Measurements from ENCODE around the gene GLO1.

Gene GLO1

DNA sequence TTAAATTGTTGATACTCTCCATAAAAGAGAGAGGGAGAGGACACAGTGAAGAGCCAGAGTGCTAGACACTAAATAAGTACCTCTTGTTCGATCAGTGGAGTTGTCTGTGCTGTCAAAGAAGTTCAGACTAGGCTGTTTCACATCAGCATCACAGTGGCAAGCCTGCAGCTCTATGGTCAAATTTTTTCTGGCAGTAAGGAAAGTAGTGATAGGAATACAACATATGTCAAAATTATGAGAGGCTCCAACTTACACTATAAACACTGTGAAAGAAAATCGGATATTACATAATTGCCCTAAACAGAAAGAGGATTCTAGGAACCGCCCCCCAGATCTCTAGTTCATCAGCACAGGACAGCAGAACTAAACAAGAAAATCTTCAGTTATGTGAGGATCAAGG is 35.3 kb upstream of the GLO1 start:
- H3K23ac ChIP-seq (ENCODE audit: low read depth, low read length, poor library complexity) = no peak overlapping the region
- H3K79me1 ChIP-seq (ENCODE audit: low read depth, low read length) = no peaks in the 10 kb centered on the region
- no peak overlapping the region for H3K4me2 ChIP-seq (ENCODE audit: insufficient read depth, low read length, poor library complexity, severe bottlenecking)
- H3K9me3 ChIP-seq (replicated peaks in 1 of 2; ENCODE audit: control insufficient read depth in 2 of 2, insufficient read depth in 1 of 2, low read depth in 1 of 2, low read length in 2 of 2) = peaks cover 0 to 3% of the 10 kb centered on the region in 2 donors
- H3K4me3 ChIP-seq (ENCODE audit: low read length in 2 of 2) = no peak overlapping the region
- no peak overlapping the region for H2AK5ac ChIP-seq (ENCODE audit: low read depth, low read length)
- H3K4me1 ChIP-seq (ENCODE audit: control insufficient read depth in 2 of 2, insufficient read depth in 1 of 2, low read depth in 1 of 2, low read length in 2 of 2) = no peaks in the 10 kb centered on the region
- H3K14ac ChIP-seq (ENCODE audit: low read length) = no peak overlapping the region
- no peak overlapping the region for H3K27ac ChIP-seq (replicated peaks; ENCODE audit: low read length)
- H2BK120ac ChIP-seq (ENCODE audit: low read depth, low read length) = no peak overlapping the region
- no peak for DNase-seq (ENCODE audit: low spot score)
- no peak overlapping the region for H2BK15ac ChIP-seq (ENCODE audit: low read length)
- H2BK12ac ChIP-seq (ENCODE audit: low read length) = no peak overlapping the region
- no CpG with 5 or more reads among the region's 3 CpGs for WGBS, 2 donors (ENCODE audit: extremely low coverage in 2 of 2, insufficient read length in 2 of 2, insufficient replicate concordance in 1 of 2)
- H3K9ac ChIP-seq (ENCODE audit: low read depth, low read length, poor library complexity) = no peak overlapping the region
- H4K8ac ChIP-seq (ENCODE audit: low read depth, low read length) = no peak overlapping the region
- no peaks in the 10 kb centered on the region for H3K27me3 ChIP-seq (ENCODE audit: control insufficient read depth in 3 of 3, insufficient read depth in 3 of 3, low read depth in 1 of 3, low read length in 3 of 3)
- no peak overlapping the region for H3K4ac ChIP-seq (ENCODE audit: low read length)
- H2AFZ ChIP-seq (ENCODE audit: low read length) = no peak overlapping the region
- H2BK5ac ChIP-seq (ENCODE audit: low read length) = no peak overlapping the region
- H3K36me3 ChIP-seq (replicated peaks in 1 of 2; ENCODE audit: control insufficient read depth in 2 of 2, insufficient read depth in 2 of 2, low read length in 2 of 2) = no peaks in the 10 kb centered on the region
- no peak overlapping the region for H4K91ac ChIP-seq (ENCODE audit: low read depth, low read length, poor library complexity)
- no peak overlapping the region for H3K18ac ChIP-seq (ENCODE audit: low read length)

DNA sequence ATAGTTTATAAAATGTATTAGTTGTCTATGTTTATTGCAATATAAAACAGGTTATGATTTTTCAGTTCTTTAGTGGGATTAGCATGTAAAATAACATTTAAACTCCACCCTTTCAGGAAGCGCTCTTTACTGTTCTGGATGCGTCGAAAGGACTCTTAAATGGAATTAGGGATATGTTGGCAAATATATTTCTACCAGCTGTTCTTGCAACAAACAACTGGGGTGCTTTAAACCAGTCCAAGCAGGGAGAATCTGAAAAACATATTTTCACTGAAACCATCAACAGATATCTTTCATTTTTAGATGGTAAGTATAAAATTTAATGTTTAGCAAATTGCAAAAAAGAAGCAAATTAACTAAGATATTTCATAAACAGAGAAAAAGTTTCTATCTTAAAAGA is 34.0 kb upstream of the GLO1 start:
- Histone ChIP-seq H2AK5ac (ENCODE audit: low read depth, low read length) (no peak overlapping the region), H3K36me3 (replicated peaks in 1 of 2; ENCODE audit: control insufficient read depth in 2 of 2, insufficient read depth in 2 of 2, low read length in 2 of 2) (no peaks in the 10 kb centered on the region), H3K4me2 (ENCODE audit: insufficient read depth, low read length, poor library complexity, severe bottlenecking) (no peak overlapping the region), H2BK5ac (ENCODE audit: low read length) (no peak overlapping the region), H4K8ac (ENCODE audit: low read depth, low read length) (no peak overlapping the region), H3K9ac (ENCODE audit: low read depth, low read length, poor library complexity) (no peak overlapping the region), H3K23ac (ENCODE audit: low read depth, low read length, poor library complexity) (no peak overlapping the region), H2BK15ac (ENCODE audit: low read length) (no peak overlapping the region), H3K79me1 (ENCODE audit: low read depth, low read length) (no peaks in the 10 kb centered on the region), H3K4me1 (ENCODE audit: control insufficient read depth in 2 of 2, insufficient read depth in 1 of 2, low read depth in 1 of 2, low read length in 2 of 2) (peaks cover 1 to 2% of the 10 kb centered on the region in 2 donors), H2BK120ac (ENCODE audit: low read depth, low read length) (no peak overlapping the region), H2AFZ (ENCODE audit: low read length) (no peak overlapping the region), H3K18ac (ENCODE audit: low read length) (no peak overlapping the region), H3K9me3 (replicated peaks in 1 of 2; ENCODE audit: control insufficient read depth in 2 of 2, insufficient read depth in 1 of 2, low read depth in 1 of 2, low read length in 2 of 2) (peaks cover 0 to 3% of the 10 kb centered on the region in 2 donors), H2BK12ac (ENCODE audit: low read length) (no peak overlapping the region), H3K4ac (ENCODE audit: low read length) (no peak overlapping the region), H3K27me3 (ENCODE audit: control insufficient read depth in 3 of 3, insufficient read depth in 3 of 3, low read depth in 1 of 3, low read length in 3 of 3) (no peaks in the 10 kb centered on the region), H3K4me3 (ENCODE audit: low read length in 2 of 2) (no peak overlapping the region), H3K14ac (ENCODE audit: low read length) (no peak overlapping the region), H4K91ac (ENCODE audit: low read depth, low read length, poor library complexity) (no peak overlapping the region), H3K27ac (replicated peaks; ENCODE audit: low read length) (no peak overlapping the region)
- WGBS, 2 donors (ENCODE audit: extremely low coverage in 2 of 2, insufficient read length in 2 of 2, insufficient replicate concordance in 1 of 2) = no CpG with 5 or more reads among the region's 3 CpGs
- no peak for DNase-seq (ENCODE audit: low spot score)

DNA sequence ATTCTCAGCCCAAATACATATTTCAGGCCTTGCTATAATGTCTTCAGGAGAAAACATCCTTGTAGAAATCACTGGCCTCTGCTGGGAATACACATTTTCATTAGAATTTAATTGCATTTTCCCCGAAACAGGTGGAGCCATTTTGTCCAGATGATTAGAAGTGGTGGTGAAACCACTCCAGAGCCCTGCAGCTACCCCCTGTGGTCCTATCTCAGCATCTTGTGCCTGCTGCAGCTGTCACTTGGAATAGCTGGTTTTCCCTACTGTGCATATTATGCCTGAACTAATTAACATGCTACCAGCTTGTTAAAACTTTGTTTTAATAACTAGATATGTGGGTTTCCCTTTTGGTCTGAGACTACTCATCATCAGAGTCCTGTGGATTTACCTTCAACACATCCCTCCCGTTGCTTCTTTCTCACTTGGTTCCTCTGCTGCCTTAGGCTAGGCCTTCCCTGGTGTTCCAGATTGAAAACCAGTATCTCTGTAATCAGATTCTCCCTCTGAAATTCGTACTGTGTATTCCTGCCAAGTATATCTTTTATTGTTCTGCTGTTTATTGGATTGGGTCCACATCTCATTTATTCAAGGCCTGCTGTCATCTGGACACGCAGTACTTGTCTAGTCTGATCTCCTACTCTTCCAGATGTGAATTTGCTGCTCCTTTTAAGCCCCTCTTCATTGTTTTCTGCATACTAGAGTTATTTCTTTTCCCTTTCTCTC is 27.4 kb upstream of the GLO1 start:
- WGBS, 2 donors (ENCODE audit: extremely low coverage in 2 of 2, insufficient read length in 2 of 2, insufficient replicate concordance in 1 of 2) = no CpG with 5 or more reads among the region's 4 CpGs
- no peaks in the 10 kb centered on the region for H3K79me1 ChIP-seq (ENCODE audit: low read depth, low read length)
- H3K14ac ChIP-seq (ENCODE audit: low read length) = no peak overlapping the region
- no peak overlapping the region for H4K91ac ChIP-seq (ENCODE audit: low read depth, low read length, poor library complexity)
- no peak overlapping the region for H2BK120ac ChIP-seq (ENCODE audit: low read depth, low read length)
- H3K27ac ChIP-seq (replicated peaks; ENCODE audit: low read length) = no peak overlapping the region
- no peak overlapping the region for H2BK5ac ChIP-seq (ENCODE audit: low read length)
- no peak overlapping the region for H2BK12ac ChIP-seq (ENCODE audit: low read length)
- no peak overlapping the region for H2AFZ ChIP-seq (ENCODE audit: low read length)
- H3K9ac ChIP-seq (ENCODE audit: low read depth, low read length, poor library complexity) = no peak overlapping the region
- no peaks in the 10 kb centered on the region for H3K36me3 ChIP-seq (replicated peaks in 1 of 2; ENCODE audit: control insufficient read depth in 2 of 2, insufficient read depth in 2 of 2, low read length in 2 of 2)
- no peak overlapping the region for H3K18ac ChIP-seq (ENCODE audit: low read length)
- peaks cover 3 to 7% of the 10 kb centered on the region in 2 donors for H3K4me1 ChIP-seq (ENCODE audit: control insufficient read depth in 2 of 2, insufficient read depth in 1 of 2, low read depth in 1 of 2, low read length in 2 of 2)
- H3K9me3 ChIP-seq (replicated peaks in 1 of 2; ENCODE audit: control insufficient read depth in 2 of 2, insufficient read depth in 1 of 2, low read depth in 1 of 2, low read length in 2 of 2) = peaks cover 0 to 2% of the 10 kb centered on the region in 2 donors
- H3K4me3 ChIP-seq (ENCODE audit: low read length in 2 of 2) = no peak overlapping the region
- no peaks in the 10 kb centered on the region for H3K27me3 ChIP-seq (ENCODE audit: control insufficient read depth in 3 of 3, insufficient read depth in 3 of 3, low read depth in 1 of 3, low read length in 3 of 3)
- H3K23ac ChIP-seq (ENCODE audit: low read depth, low read length, poor library complexity) = no peak overlapping the region
- no peak overlapping the region for H2AK5ac ChIP-seq (ENCODE audit: low read depth, low read length)
- no peak overlapping the region for H2BK15ac ChIP-seq (ENCODE audit: low read length)
- no peak overlapping the region for H3K4ac ChIP-seq (ENCODE audit: low read length)
- no peak overlapping the region for H4K8ac ChIP-seq (ENCODE audit: low read depth, low read length)
- no peak for DNase-seq (ENCODE audit: low spot score)
- H3K4me2 ChIP-seq (ENCODE audit: insufficient read depth, low read length, poor library complexity, severe bottlenecking) = no peak overlapping the region

DNA sequence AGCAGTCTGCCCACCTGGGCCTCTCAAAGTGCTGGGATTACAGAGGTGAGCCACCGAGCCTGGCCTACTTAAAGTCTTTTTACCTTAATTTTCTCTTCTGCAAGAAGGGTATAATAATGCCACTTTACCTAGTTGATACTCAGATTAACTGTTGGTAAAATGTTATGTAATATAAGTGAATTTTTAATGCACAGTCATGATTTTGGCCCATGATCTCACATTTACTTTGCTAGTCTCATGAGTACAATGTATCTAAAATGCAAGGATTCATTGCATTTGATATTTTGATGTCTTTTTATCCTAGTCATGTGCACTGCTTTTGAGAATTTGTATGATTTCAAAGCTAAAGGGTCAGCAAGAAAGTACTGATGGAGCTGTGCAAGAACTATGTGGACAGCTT is 25.3 kb upstream of the GLO1 start:
- Histone ChIP-seq H3K27ac (replicated peaks; ENCODE audit: low read length) (no peak overlapping the region), H2BK120ac (ENCODE audit: low read depth, low read length) (no peak overlapping the region), H3K4me3 (ENCODE audit: low read length in 2 of 2) (no peak overlapping the region), H3K4ac (ENCODE audit: low read length) (no peak overlapping the region), H3K79me1 (ENCODE audit: low read depth, low read length) (no peaks in the 10 kb centered on the region), H3K27me3 (ENCODE audit: control insufficient read depth in 3 of 3, insufficient read depth in 3 of 3, low read depth in 1 of 3, low read length in 3 of 3) (no peaks in the 10 kb centered on the region), H2AK5ac (ENCODE audit: low read depth, low read length) (no peak overlapping the region), H3K9me3 (replicated peaks in 1 of 2; ENCODE audit: control insufficient read depth in 2 of 2, insufficient read depth in 1 of 2, low read depth in 1 of 2, low read length in 2 of 2) (no peaks in the 10 kb centered on the region), H2BK15ac (ENCODE audit: low read length) (no peak overlapping the region), H3K9ac (ENCODE audit: low read depth, low read length, poor library complexity) (no peak overlapping the region), H3K4me1 (ENCODE audit: control insufficient read depth in 2 of 2, insufficient read depth in 1 of 2, low read depth in 1 of 2, low read length in 2 of 2) (peaks cover 3 to 7% of the 10 kb centered on the region in 2 donors), H2BK12ac (ENCODE audit: low read length) (no peak overlapping the region), H3K36me3 (replicated peaks in 1 of 2; ENCODE audit: control insufficient read depth in 2 of 2, insufficient read depth in 2 of 2, low read length in 2 of 2) (no peaks in the 10 kb centered on the region), H3K23ac (ENCODE audit: low read depth, low read length, poor library complexity) (no peak overlapping the region), H2BK5ac (ENCODE audit: low read length) (no peak overlapping the region), H4K91ac (ENCODE audit: low read depth, low read length, poor library complexity) (no peak overlapping the region), H3K18ac (ENCODE audit: low read length) (no peak overlapping the region), H3K4me2 (ENCODE audit: insufficient read depth, low read length, poor library complexity, severe bottlenecking) (no peak overlapping the region), H3K14ac (ENCODE audit: low read length) (no peak overlapping the region), H4K8ac (ENCODE audit: low read depth, low read length) (no peak overlapping the region), H2AFZ (ENCODE audit: low read length) (no peak overlapping the region)
- no CpG with 5 or more reads among the region's 1 CpG for WGBS, 2 donors (ENCODE audit: extremely low coverage in 2 of 2, insufficient read length in 2 of 2, insufficient replicate concordance in 1 of 2)
- DNase-seq (ENCODE audit: low spot score) = no peak

Data from neuronal stem cell (in vitro differentiated cells).